Measurements from ENCODE around the gene DPP6. TPM values are rescaled to one million over a fixed set of nuclear protein-coding genes. Genes with fewer than 3 reads are reported as not detected.

DPP6 gene
- total RNA-seq, 4 donors from 2014 or later: 1.8 to 33.7 (median 6.4) TPM

DNA sequence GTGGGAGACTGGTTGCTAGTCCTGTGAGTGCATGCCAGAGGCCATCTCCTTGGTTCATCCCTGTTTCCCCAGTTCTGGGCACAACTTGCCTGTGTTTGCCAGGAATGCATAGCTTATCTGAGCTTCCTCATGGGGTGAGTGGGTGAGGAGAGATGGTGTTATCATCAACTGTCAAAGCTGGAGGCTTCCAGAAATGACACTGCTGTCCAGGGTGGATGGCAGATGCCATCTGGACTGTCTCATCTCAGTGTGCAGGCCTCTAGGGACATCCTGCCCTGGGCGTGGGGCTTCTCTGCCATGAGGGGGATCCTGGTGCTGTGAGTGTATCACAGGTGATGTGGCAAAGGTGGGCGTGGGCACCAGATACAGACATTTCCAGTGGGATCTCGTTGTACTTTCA is 328.6 kb downstream of the DPP6 start:
- Histone ChIP-seq H3K4me1 (no peaks in the 10 kb centered on the region), H3K27me3 (no peaks in the 10 kb centered on the region), H3K4me3 (no peak overlapping the region), H3K27ac (no peak overlapping the region), H3K9me3 (no peaks in the 10 kb centered on the region), H3K36me3 (no peaks in the 10 kb centered on the region)
- no peak for TF ChIP-seq POLR2AphosphoS5 (IDR thresholded peaks at IDR 0.05)
- TF ChIP-seq, protein P1, sequence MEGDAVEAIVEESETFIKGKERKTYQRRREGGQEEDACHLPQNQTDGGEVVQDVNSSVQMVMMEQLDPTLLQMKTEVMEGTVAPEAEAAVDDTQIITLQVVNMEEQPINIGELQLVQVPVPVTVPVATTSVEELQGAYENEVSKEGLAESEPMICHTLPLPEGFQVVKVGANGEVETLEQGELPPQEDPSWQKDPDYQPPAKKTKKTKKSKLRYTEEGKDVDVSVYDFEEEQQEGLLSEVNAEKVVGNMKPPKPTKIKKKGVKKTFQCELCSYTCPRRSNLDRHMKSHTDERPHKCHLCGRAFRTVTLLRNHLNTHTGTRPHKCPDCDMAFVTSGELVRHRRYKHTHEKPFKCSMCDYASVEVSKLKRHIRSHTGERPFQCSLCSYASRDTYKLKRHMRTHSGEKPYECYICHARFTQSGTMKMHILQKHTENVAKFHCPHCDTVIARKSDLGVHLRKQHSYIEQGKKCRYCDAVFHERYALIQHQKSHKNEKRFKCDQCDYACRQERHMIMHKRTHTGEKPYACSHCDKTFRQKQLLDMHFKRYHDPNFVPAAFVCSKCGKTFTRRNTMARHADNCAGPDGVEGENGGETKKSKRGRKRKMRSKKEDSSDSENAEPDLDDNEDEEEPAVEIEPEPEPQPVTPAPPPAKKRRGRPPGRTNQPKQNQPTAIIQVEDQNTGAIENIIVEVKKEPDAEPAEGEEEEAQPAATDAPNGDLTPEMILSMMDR (IDR thresholded peaks at IDR 0.05): no peak
- TF ChIP-seq EP300 (IDR thresholded peaks at IDR 0.05; ENCODE audit: low read depth): no peak
- TF ChIP-seq POLR2A (IDR thresholded peaks at IDR 0.05): no peak
- whole genome bisulfite sequencing, 2 donors (ENCODE audit: low coverage in 1 of 2): 70% methylated on average over 3 of the region's 3 CpGs; no CpG with 5 or more reads in 1 of the 2 donors
- intact Hi-C loops (cut with DNase I; ENCODE audit: low total_unique reads): no loop called here
- DNase-seq: no peak
- in situ Hi-C loops (cut with MboI; ENCODE audit: low pct_ligation_motif_present in 1 of 4, low pct_unique_long_range_greater_than_20kb in 1 of 4, low sequenced_read_pairs in 3 of 4): no loop called here

DNA sequence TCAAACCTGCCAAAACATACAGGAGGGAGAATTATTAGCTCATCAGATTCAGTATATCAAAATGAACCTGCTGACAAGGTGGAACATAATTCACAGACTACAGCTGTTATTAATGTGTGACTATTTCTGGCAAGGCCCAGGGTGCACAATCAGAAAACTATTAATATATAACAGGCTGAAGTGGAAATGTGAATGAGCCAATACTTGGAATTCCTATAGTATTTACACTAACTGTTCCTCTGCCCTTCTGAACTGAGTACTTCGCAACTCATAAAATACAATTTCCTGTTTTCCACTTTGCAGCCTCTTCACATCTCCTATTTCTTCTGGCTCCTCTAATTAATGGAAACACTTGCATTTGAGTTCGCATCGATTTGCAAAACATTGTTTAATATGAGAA is 330.8 kb downstream of the DPP6 start:
- TF ChIP-seq EP300 (IDR thresholded peaks at IDR 0.05; ENCODE audit: low read depth) (no peak), POLR2AphosphoS5 (IDR thresholded peaks at IDR 0.05) (no peak), POLR2A (IDR thresholded peaks at IDR 0.05) (no peak)
- TF ChIP-seq, protein P1 (IDR thresholded peaks at IDR 0.05): no peak
- intact Hi-C loops (cut with DNase I; ENCODE audit: low total_unique reads) (no loop called here), in situ Hi-C loops (cut with MboI; ENCODE audit: low pct_ligation_motif_present in 1 of 4, low pct_unique_long_range_greater_than_20kb in 1 of 4, low sequenced_read_pairs in 3 of 4) (no loop called here)
- 69 to 71% methylated on average over 3 of the region's 3 CpGs for WGBS, 2 donors (ENCODE audit: low coverage in 1 of 2)
- no peak overlapping the region for H3K4me3 ChIP-seq
- no peaks in the 10 kb centered on the region for H3K9me3 ChIP-seq
- H3K36me3 ChIP-seq: no peaks in the 10 kb centered on the region
- H3K4me1 ChIP-seq: no peaks in the 10 kb centered on the region
- H3K27ac ChIP-seq: no peak overlapping the region
- no peak for DNase-seq
- no peaks in the 10 kb centered on the region for H3K27me3 ChIP-seq

DNA sequence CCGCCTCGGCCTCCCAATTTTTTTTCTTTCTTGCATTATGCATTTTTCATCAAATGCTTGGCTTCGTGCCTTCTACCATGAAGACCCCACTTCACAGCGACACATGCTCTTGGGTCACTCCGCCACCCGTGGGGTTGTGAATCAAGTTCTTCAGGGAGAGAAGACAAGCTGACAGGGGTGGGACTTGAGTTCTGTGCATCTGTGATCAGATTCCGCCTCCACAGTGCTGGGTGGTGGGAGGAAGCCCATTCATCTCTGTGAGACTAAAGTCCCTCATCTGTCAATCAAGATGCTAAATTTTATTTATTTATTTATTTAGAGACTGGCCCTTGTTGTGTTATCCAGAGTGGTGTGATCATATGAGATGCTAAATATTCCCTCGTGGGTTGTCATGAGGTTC is 333.0 kb downstream of the DPP6 start:
- Histone ChIP-seq H3K9me3 (no peaks in the 10 kb centered on the region), H3K4me3 (no peak overlapping the region), H3K36me3 (no peaks in the 10 kb centered on the region), H3K4me1 (no peaks in the 10 kb centered on the region), H3K27me3 (no peaks in the 10 kb centered on the region), H3K27ac (no peak overlapping the region)
- in situ Hi-C loops (cut with MboI; ENCODE audit: low pct_ligation_motif_present in 1 of 4, low pct_unique_long_range_greater_than_20kb in 1 of 4, low sequenced_read_pairs in 3 of 4) (no loop called here), intact Hi-C loops (cut with DNase I; ENCODE audit: low total_unique reads) (no loop called here)
- TF ChIP-seq POLR2A (IDR thresholded peaks at IDR 0.05): no peak
- 86% methylated on average over 8 of the region's 8 CpGs; no CpG with 5 or more reads in 1 of the 2 donors for WGBS, 2 donors (ENCODE audit: low coverage in 1 of 2)
- no peak for DNase-seq

DNA sequence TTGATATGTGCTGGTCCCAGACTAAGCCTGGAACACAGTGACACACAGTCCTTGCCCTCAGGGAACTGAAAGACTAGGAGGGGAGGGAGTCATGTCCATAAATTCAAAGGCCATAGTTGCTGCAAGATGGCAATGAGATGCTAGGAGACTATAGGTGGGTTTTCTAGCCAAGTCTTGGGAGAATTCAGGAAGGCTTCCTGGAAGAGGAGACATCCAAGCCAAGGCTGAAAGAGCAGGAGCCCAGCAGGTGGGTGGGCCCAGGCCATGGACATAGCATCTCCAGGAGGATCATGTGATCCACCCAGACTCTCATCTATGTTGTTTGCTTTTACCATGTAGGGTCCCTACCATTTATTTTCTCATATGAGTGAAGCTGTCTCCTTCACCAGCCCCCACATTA is 335.1 kb downstream of the DPP6 start:
- Histone ChIP-seq H3K4me1 (no peaks in the 10 kb centered on the region), H3K9me3 (no peaks in the 10 kb centered on the region), H3K27me3 (no peaks in the 10 kb centered on the region), H3K27ac (no peak overlapping the region), H3K36me3 (no peaks in the 10 kb centered on the region), H3K4me3 (no peak overlapping the region)
- intact Hi-C loops (cut with DNase I; ENCODE audit: low total_unique reads): no loop called here
- in situ Hi-C loops (cut with MboI; ENCODE audit: low pct_ligation_motif_present in 1 of 4, low pct_unique_long_range_greater_than_20kb in 1 of 4, low sequenced_read_pairs in 3 of 4): no loop called here
- no peak for DNase-seq
- no peak for TF ChIP-seq POLR2AphosphoS5 (IDR thresholded peaks at IDR 0.05)
- no peak for TF ChIP-seq EP300 (IDR thresholded peaks at IDR 0.05; ENCODE audit: low read depth)

DNA sequence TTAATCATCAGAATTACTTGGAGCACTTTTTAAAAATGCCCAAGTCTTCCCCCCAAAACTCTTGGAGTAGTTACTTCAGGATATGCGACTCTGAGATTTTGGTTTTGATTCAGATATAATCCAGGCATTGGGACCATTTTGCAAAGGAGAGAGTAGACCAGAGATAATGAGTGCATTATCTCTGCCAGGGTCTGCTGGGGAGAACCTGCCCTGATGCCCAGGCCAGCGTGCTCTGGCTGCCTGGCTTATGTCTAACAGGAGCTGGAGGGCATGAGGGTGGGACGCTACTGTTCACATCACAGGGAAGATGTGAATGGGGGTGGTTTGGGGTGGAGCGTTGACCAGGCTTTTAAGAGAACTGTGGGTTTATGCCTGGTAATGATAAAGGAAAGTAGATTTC is 336.2 kb downstream of the DPP6 start:
- TF ChIP-seq EP300 (IDR thresholded peaks at IDR 0.05; ENCODE audit: low read depth): no peak
- no peak for TF ChIP-seq POLR2A (IDR thresholded peaks at IDR 0.05)
- no peak for TF ChIP-seq POLR2AphosphoS5 (IDR thresholded peaks at IDR 0.05)
- TF ChIP-seq, protein P1 (IDR thresholded peaks at IDR 0.05): no peak
- intact Hi-C loops (cut with DNase I; ENCODE audit: low total_unique reads): no loop called here
- 77 to 100% methylated on average over 2 to 4 of the region's 4 CpGs for WGBS, 2 donors (ENCODE audit: low coverage in 1 of 2)
- H3K36me3 ChIP-seq: no peaks in the 10 kb centered on the region
- no peak overlapping the region for H3K27ac ChIP-seq
- H3K27me3 ChIP-seq: no peaks in the 10 kb centered on the region
- H3K4me3 ChIP-seq: no peak overlapping the region
- no peak for DNase-seq
- no peaks in the 10 kb centered on the region for H3K4me1 ChIP-seq
- H3K9me3 ChIP-seq: no peaks in the 10 kb centered on the region
- in situ Hi-C loops (cut with MboI; ENCODE audit: low pct_ligation_motif_present in 1 of 4, low pct_unique_long_range_greater_than_20kb in 1 of 4, low sequenced_read_pairs in 3 of 4): no loop called here

Data from transverse colon (tissue), 4 donors.